GM12891 (cell line): ENCODE results near the gene C15orf62.
A peak's percentile ranks its signal among the peaks of the same experiment; 100 is the strongest.

Experiments
- PAX5 ChIP-seq: IDR thresholded peaks from 2 replicates; pipeline ENCODE4 v1.6.1; 2011; ENCODE audit warnings: low read length, moderate library complexity, mild to moderate bottlenecking; ENCODE audit not compliant: insufficient read depth, severe bottlenecking
- POLR2A ChIP-seq: IDR thresholded peaks from 2 replicates; pipeline ENCODE4 v1.6.1; 2011; ENCODE audit warnings: low read depth, low read length, control low read depth
- POLR2AphosphoS5 ChIP-seq: IDR thresholded peaks from 2 replicates; pipeline ENCODE4 v1.6.1; 2011; ENCODE audit warnings: low read depth, low read length, control low read depth
- POU2F2 ChIP-seq: IDR thresholded peaks from 2 replicates; pipeline ENCODE4 v1.6.1; 2011; ENCODE audit warnings: low read depth, mild to moderate bottlenecking, control low read depth, low read length, moderate library complexity
- SPI1 ChIP-seq: IDR thresholded peaks from 2 replicates; pipeline ENCODE4 v1.6.1; 2011; ENCODE audit warnings: low read depth, low read length, control low read depth
- TAF1 ChIP-seq: IDR thresholded peaks from 2 replicates; pipeline ENCODE4 v1.6.1; 2011; ENCODE audit warnings: low read depth, low read length, control low read depth

GRCh38 chr15:40743485-40743901 lies 26.3 kb upstream of the C15orf62 start:
- TF ChIP-seq POLR2AphosphoS5 = 0 out of 2 replicates have a peak, but pooled peaks have one; percentile 9
- TF ChIP-seq POLR2A = no peak
- TF ChIP-seq SPI1 = no peak
- no peak for TF ChIP-seq TAF1
- TF ChIP-seq POU2F2 = no peak
- no peak for TF ChIP-seq PAX5
